Measurements from ENCODE around the gene PPFIBP2.

Gene PPFIBP2

GRCh38 chr11:7671347-7672215 lies 157.8 kb downstream of the PPFIBP2 start:
- peak; percentile 29 for ATAC-seq
- Mint-ChIP-seq H3K9me3 (no peaks in the 10 kb centered on the region), H3K4me3 (no peak overlapping the region), H3K36me3 (no peaks in the 10 kb centered on the region), H3K4me1 (peaks cover 19% of the 10 kb centered on the region), H3K27ac (no peak overlapping the region)
- no peak for DNase-seq (ENCODE audit: low spot score in 2 of 2)

- H3K4me1 Mint-ChIP-seq: peaks cover 19% of the 10 kb centered on the region
- DNase-seq (ENCODE audit: low spot score in 2 of 2) (no peak), ATAC-seq (no peak)
- peak overlapping the region; percentile 67 for H3K4me3 Mint-ChIP-seq
- no peaks in the 10 kb centered on the region for H3K9me3 Mint-ChIP-seq
- no peaks in the 10 kb centered on the region for H3K36me3 Mint-ChIP-seq
- H3K27ac Mint-ChIP-seq: no peak overlapping the region
These were observed 158.6 kb downstream of the PPFIBP2 start for GRCh38 chr11:7672276-7672959.

- H3K9me3 Mint-ChIP-seq: no peaks in the 10 kb centered on the region
- peak within 1 kb of the TSS; percentile 67 for H3K4me3 Mint-ChIP-seq
- H3K27ac Mint-ChIP-seq: no peak within 1 kb of the TSS
- ATAC-seq (peak; percentile 16), DNase-seq (ENCODE audit: low spot score in 2 of 2) (no peak)
- no peaks in the 10 kb centered on the region for H3K36me3 Mint-ChIP-seq
- H3K4me1 Mint-ChIP-seq: peaks cover 19% of the 10 kb centered on the region
These were observed 159.3 kb downstream of the PPFIBP2 start, which contains the start of gene CYB5R2 for GRCh38 chr11:7672960-7673723. TSS of gene CYB5R2 (minus strand) at chr11:7673500. CDS start at chr11:7672825, 675 bp downstream.

- H3K9me3 Mint-ChIP-seq: no peaks in the 10 kb centered on the region
- H3K27ac Mint-ChIP-seq: no peak overlapping the region
- H3K36me3 Mint-ChIP-seq: no peaks in the 10 kb centered on the region
- DNase-seq (ENCODE audit: low spot score in 2 of 2) (no peak), ATAC-seq (peak; percentile 68)
- H3K4me3 Mint-ChIP-seq: peak overlapping the region; percentile 67
- H3K4me1 Mint-ChIP-seq: peaks cover 19% of the 10 kb centered on the region
These were observed 160.1 kb downstream of the PPFIBP2 start for GRCh38 chr11:7673724-7674434.

GRCh38 chr11:7675631-7676030 lies 161.8 kb downstream of the PPFIBP2 start:
- DNase-seq (ENCODE audit: low spot score in 2 of 2) (no peak), ATAC-seq (no peak)
- H3K27ac Mint-ChIP-seq: no peak overlapping the region
- H3K4me3 Mint-ChIP-seq: no peak overlapping the region
- H3K9me3 Mint-ChIP-seq: no peaks in the 10 kb centered on the region
- no peaks in the 10 kb centered on the region for H3K36me3 Mint-ChIP-seq
- peaks cover 19% of the 10 kb centered on the region for H3K4me1 Mint-ChIP-seq

- no peaks in the 10 kb centered on the region for H3K9me3 Mint-ChIP-seq
- no peaks in the 10 kb centered on the region for H3K36me3 Mint-ChIP-seq
- H3K4me3 Mint-ChIP-seq: no peak overlapping the region
- ATAC-seq (no peak), DNase-seq (ENCODE audit: low spot score in 2 of 2) (no peak)
- no peak overlapping the region for H3K27ac Mint-ChIP-seq
- H3K4me1 Mint-ChIP-seq: peaks cover 18% of the 10 kb centered on the region
These were observed 163.3 kb downstream of the PPFIBP2 start for GRCh38 chr11:7677071-7677470.

- Mint-ChIP-seq H3K4me1 (peaks cover 10% of the 10 kb centered on the region), H3K9me3 (no peaks in the 10 kb centered on the region), H3K36me3 (no peaks in the 10 kb centered on the region), H3K27ac (no peak overlapping the region), H3K4me3 (no peak overlapping the region)
- no peak for ATAC-seq
- no peak for DNase-seq (ENCODE audit: low spot score in 2 of 2)
These were observed 164.0 kb downstream of the PPFIBP2 start for GRCh38 chr11:7677796-7678201.

GRCh38 chr11:7683571-7683970 lies 169.8 kb downstream of the PPFIBP2 start:
- Mint-ChIP-seq H3K9me3 (no peaks in the 10 kb centered on the region), H3K4me1 (no peaks in the 10 kb centered on the region), H3K36me3 (no peaks in the 10 kb centered on the region)

GRCh38 chr11:7686761-7687160 lies 173.0 kb downstream of the PPFIBP2 start:
- DNase-seq (ENCODE audit: low spot score in 2 of 2) (no peak), ATAC-seq (no peak)
- no peak overlapping the region for H3K4me3 Mint-ChIP-seq
- H3K27ac Mint-ChIP-seq: no peak overlapping the region
- no peaks in the 10 kb centered on the region for H3K4me1 Mint-ChIP-seq
- H3K36me3 Mint-ChIP-seq: no peaks in the 10 kb centered on the region
- H3K9me3 Mint-ChIP-seq: no peaks in the 10 kb centered on the region

More at GRCh38 chr11:7683571-7683970, 169.8 kb downstream of the PPFIBP2 start:
- ATAC-seq (no peak), DNase-seq (ENCODE audit: low spot score in 2 of 2) (no peak)
- Mint-ChIP-seq H3K27ac (no peak overlapping the region), H3K4me3 (no peak overlapping the region)

- Mint-ChIP-seq H3K27ac (no peak overlapping the region), H3K4me1 (no peaks in the 10 kb centered on the region), H3K9me3 (no peaks in the 10 kb centered on the region), H3K4me3 (no peak overlapping the region), H3K36me3 (no peaks in the 10 kb centered on the region)
- no peak for ATAC-seq
- no peak for DNase-seq (ENCODE audit: low spot score in 2 of 2)
These were observed 173.6 kb downstream of the PPFIBP2 start for GRCh38 chr11:7687386-7687785.

GRCh38 chr11:7688238-7688826 lies 174.5 kb downstream of the PPFIBP2 start:
- ATAC-seq (no peak), DNase-seq (ENCODE audit: low spot score in 2 of 2) (no peak)
- Mint-ChIP-seq H3K36me3 (no peaks in the 10 kb centered on the region), H3K27ac (no peak overlapping the region), H3K9me3 (no peaks in the 10 kb centered on the region), H3K4me3 (no peak overlapping the region), H3K4me1 (no peaks in the 10 kb centered on the region)

GRCh38 chr11:7689239-7689638 lies 175.4 kb downstream of the PPFIBP2 start:
- Mint-ChIP-seq H3K9me3 (no peaks in the 10 kb centered on the region), H3K4me1 (no peaks in the 10 kb centered on the region), H3K36me3 (no peaks in the 10 kb centered on the region), H3K4me3 (no peak overlapping the region), H3K27ac (no peak overlapping the region)
- ATAC-seq: no peak
- no peak for DNase-seq (ENCODE audit: low spot score in 2 of 2)

GRCh38 chr11:7690648-7691047 lies 176.8 kb downstream of the PPFIBP2 start:
- H3K27ac Mint-ChIP-seq: no peak overlapping the region
- ATAC-seq: no peak
- no peak overlapping the region for H3K4me3 Mint-ChIP-seq
- no peak for DNase-seq (ENCODE audit: low spot score in 2 of 2)
- H3K9me3 Mint-ChIP-seq: no peaks in the 10 kb centered on the region
- no peaks in the 10 kb centered on the region for H3K36me3 Mint-ChIP-seq
- no peaks in the 10 kb centered on the region for H3K4me1 Mint-ChIP-seq

- Mint-ChIP-seq H3K9me3 (no peaks in the 10 kb centered on the region), H3K36me3 (no peaks in the 10 kb centered on the region), H3K27ac (no peak overlapping the region), H3K4me3 (no peak overlapping the region), H3K4me1 (no peaks in the 10 kb centered on the region)
- DNase-seq (ENCODE audit: low spot score in 2 of 2) (no peak), ATAC-seq (no peak)
These were observed 178.1 kb downstream of the PPFIBP2 start for GRCh38 chr11:7691759-7692350.

Data from stimulated activated effector memory CD8-positive, alpha-beta T cell treated with anti-CD3 and anti-CD28 coated beads, Interleukin-12 subunit alpha, Interleukin-12 subunit beta, amount 100 ng/mL, for 72 hours (primary cell).